HepG2 (cell line): ENCODE measurements around the gene GALNT17. TPM values are rescaled to one million over a fixed set of nuclear protein-coding genes. Genes with fewer than 3 reads are reported as not detected.

Experiments used
- ATAC-seq: fragments of 200-7000 bp; cut with Tn5 transposase; 3 replicates; pipeline ENCODE4 v1.9.1; 2020; ENCODE audit warnings: mild to moderate bottlenecking, moderate library complexity
- BruUV-seq: library from RNA; stranded (reverse); fragments of 400-500 nt; replicated peaks from 2 replicates; lab custom pipeline; 2021; lab: Mats Ljungman, UMichigan
- CTCF ChIA-PET: fragments of 300-600 bp; formaldehyde crosslinking; extraction: SDS; loops from one replicate; lab custom pipeline; 2021; ENCODE audit warnings: low total read pairs, inconsistent platforms, low intra/inter-chr PET ratio; lab: Yijun Ruan, JAX
- POLR2A ChIA-PET: fragments of 350-600 bp; sonication (Branson Sonifier 250); formaldehyde crosslinking; loops from one replicate; lab custom pipeline; 2020; ENCODE audit warnings: antibody characterized with exemption, inconsistent platforms; lab: Yijun Ruan, JAX
- DNase-seq: peaks from one replicate; pipeline ENCODE4 v3.0.0-alpha.2; 2015; ENCODE audit warnings: low spot score
- FAIRE-seq: peaks from 3 replicates; lab custom pipeline; 2011; peaks lifted over from hg19 to GRCh38; lab: Jason Lieb, UNC
- H2AFZ ChIP-seq: one replicate; pipeline ENCODE4 v1.6.1; 2011; ENCODE audit warnings: low read length, inconsistent platforms
- H3K27ac ChIP-seq: fragments of 300-600 bp; 3 replicates; pipeline ENCODE4 v1.8.0; 2011; ENCODE audit warnings: mixed run types, mild to moderate bottlenecking, mixed read lengths, low read length, inconsistent platforms; ENCODE audit not compliant: insufficient read depth; ENCODE audit errors: extremely low read length
- H3K27me3 ChIP-seq, 2 experiments: fragments of 200-600 bp in 1 of 2; 2 replicates in 1 of 2; 3 replicates in 1 of 2; pipeline versions ENCODE4 v1.6.0 to v1.8.0; 2011; ENCODE audit warnings: low read length in 2 of 2, mild to moderate bottlenecking in 2 of 2, moderate library complexity in 2 of 2, inconsistent platforms in 1 of 2; ENCODE audit not compliant: insufficient read depth in 2 of 2, control insufficient read depth in 1 of 2
- H3K36me3 ChIP-seq, 2 experiments: fragments of 200-600 bp in 1 of 2; replicated peaks in 1 of 2; 2 replicates in 1 of 2; 3 replicates in 1 of 2; pipeline versions ENCODE4 v1.5.1 to v1.8.0; 2011; ENCODE audit warnings: low read length in 2 of 2, inconsistent platforms in 1 of 2; ENCODE audit not compliant: insufficient read depth in 2 of 2, control insufficient read depth in 1 of 2
- H3K4me1 ChIP-seq: 2 replicates; pipeline ENCODE4 v1.5.1; 2012; ENCODE audit warnings: low read length, inconsistent platforms; ENCODE audit not compliant: insufficient read depth
- H3K4me2 ChIP-seq: 2 replicates; pipeline ENCODE4 v1.6.0; 2011; ENCODE audit warnings: low read depth, low read length, inconsistent platforms
- H3K4me3 ChIP-seq, 3 experiments: fragments of 200-600 bp in 1 of 3; sonication (generic), shearing (Covaris generic) in 1 of 3; replicated peaks in 1 of 3; 2 replicates each; pipeline ENCODE4 v1.5.1; 2011 to 2016; ENCODE audit warnings: low read length in 3 of 3, inconsistent platforms in 2 of 3, low read depth in 2 of 3, mild to moderate bottlenecking in 2 of 3, control low read depth in 1 of 3, mixed read lengths in 1 of 3; ENCODE audit not compliant: insufficient read depth in 1 of 3
- H3K79me2 ChIP-seq: one replicate; pipeline ENCODE4 v1.6.1; 2011; ENCODE audit warnings: low read length, inconsistent platforms; ENCODE audit not compliant: insufficient read depth
- H3K9ac ChIP-seq: 2 replicates; pipeline ENCODE4 v1.6.0; 2011; ENCODE audit warnings: mild to moderate bottlenecking, low read depth, low read length, inconsistent platforms; ENCODE audit not compliant: insufficient read depth
- H3K9me3 ChIP-seq: 2 replicates; pipeline ENCODE4 v1.5.1; 2012; ENCODE audit warnings: mild to moderate bottlenecking, low read length
- H4K20me1 ChIP-seq: 2 replicates; pipeline ENCODE4 v1.6.0; 2011; ENCODE audit warnings: inconsistent platforms, mild to moderate bottlenecking, low read length, moderate library complexity; ENCODE audit not compliant: insufficient read depth
- GLMP ChIP-seq: sonication (generic); formaldehyde crosslinking; IDR thresholded peaks from 2 replicates; pipeline ENCODE4 v1.9.0; 2021; ENCODE audit warnings: missing genetic modification reagents, mild to moderate bottlenecking, borderline replicate concordance
- MTA3 ChIP-seq: sonication (generic); formaldehyde crosslinking; IDR thresholded peaks from 2 replicates; pipeline ENCODE4 v1.4.0; 2020; ENCODE audit warnings: missing genetic modification reagents
- TFDP1 ChIP-seq: IDR thresholded peaks from 2 replicates; pipeline ENCODE4 v1.6.1; 2016; ENCODE audit warnings: missing compliant biosample characterization, missing genetic modification reagents, borderline replicate concordance
- TIGD3 ChIP-seq: sonication (generic); formaldehyde crosslinking; IDR thresholded peaks from 2 replicates; pipeline ENCODE4 v1.5.1; 2020; ENCODE audit warnings: mild to moderate bottlenecking, missing genetic modification reagents, borderline replicate concordance
- ZBTB37 ChIP-seq: sonication (generic); formaldehyde crosslinking; IDR thresholded peaks from 2 replicates; pipeline ENCODE4 v1.4.0; 2020; ENCODE audit warnings: mild to moderate bottlenecking, missing genetic modification reagents
- ZNF607 ChIP-seq: sonication (generic); formaldehyde crosslinking; IDR thresholded peaks from 2 replicates; pipeline ENCODE4 v1.5.1; 2020; ENCODE audit warnings: missing genetic modification reagents, mild to moderate bottlenecking, borderline replicate concordance
- ZNF674 ChIP-seq: sonication (generic); formaldehyde crosslinking; IDR thresholded peaks from 2 replicates; pipeline ENCODE4 v1.5.0; 2020; ENCODE audit warnings: low read depth, mild to moderate bottlenecking, missing genetic modification reagents
- ZSCAN5A ChIP-seq: sonication (generic); formaldehyde crosslinking; IDR thresholded peaks from 2 replicates; pipeline ENCODE4 v1.8.0; 2022; ENCODE audit warnings: mild to moderate bottlenecking, missing genetic modification reagents, borderline replicate concordance
- WGBS: methylation state at CpG from one replicate; pipeline ENCODE4 v1.1.6; 2017; ENCODE audit warnings: low lambda C conversion rate; 5-methylcytosine and 5-hydroxymethylcytosine counted together
- in situ Hi-C: cut with HindIII; loops from 2 replicates; pipeline ENCODE4 v1.10.0; 2017; ENCODE audit warnings: low pct_unique_long_range_greater_than_20kb; ENCODE audit not compliant: extremely low pct_ligation_motif_present
- intact Hi-C: fragments of 100-400 bp; cut with micrococcal nuclease; formaldehyde crosslinking; loops from one replicate; pipeline ENCODE4 v1.10.0; 2022; ENCODE audit not compliant: unreplicated experiment
- polyA plus RNA-seq, 8 experiments: library from polyadenylated mRNA; depleted of rRNA in 3 of 8; stranded (reverse) in 7 of 8; unstranded in 1 of 8; fragments of >200 nt; fragmentation: Illumina TruSeq in 4 of 8; extraction: Trizol in 4 of 8; gene quantifications; 2 replicates each; pipeline versions ENCODE4 v1.2.1 to v1.2.3, GENCODE V29; 2011 to 2016; ENCODE audit warnings: low read depth in 4 of 8, missing spikeins in 1 of 8, mixed read lengths in 1 of 8; ENCODE audit not compliant: insufficient read depth in 1 of 8
- total RNA-seq, 5 experiments: library from RNA; depleted of rRNA; stranded (reverse); fragments of >200 nt; fragmentation: Illumina TruSeq; extraction: Trizol; gene quantifications; 2 replicates each; pipeline ENCODE4 v1.2.3, GENCODE V29; 2016; ENCODE audit warnings: low read depth in 1 of 5

GALNT17 gene
- total and polyA plus RNA-seq, 2 of the 13 experiments (the other 11 are each of a cell fraction or from before 2014, with no cell fraction given) = not detected

GRCh38 chr7:71270558-71270957 lies 138.6 kb downstream of the GALNT17 start:
- 0% methylated on average over 2 of the region's 2 CpGs for WGBS
- DNase-seq = no peak
- no peaks in the 10 kb centered on the region for H3K36me3 ChIP-seq
- H3K9me3 ChIP-seq = peaks cover 7% of the 10 kb centered on the region; the same call in 1 of the 2 replicates
- no peaks in the 10 kb centered on the region for H4K20me1 ChIP-seq
- H3K27ac ChIP-seq = no peak overlapping the region
- H3K4me1 ChIP-seq = no peaks in the 10 kb centered on the region
- FAIRE-seq = no peak
- no peak overlapping the region for H3K4me2 ChIP-seq
- intact Hi-C loops = no loop called here
- no peak overlapping the region for H2AFZ ChIP-seq
- no peaks in the 10 kb centered on the region; a peak in 1 of 5 replicates for H3K27me3 ChIP-seq
- ATAC-seq = no peak
- ChIA-PET POLR2A (no interaction called here), CTCF (no interaction called here)
- no peaks in the 10 kb centered on the region for H3K79me2 ChIP-seq
- no peak overlapping the region for H3K4me3 ChIP-seq
- no TSS peak for BruUV-seq
- TF ChIP-seq TFDP1 (CRISPR knock-in tag) (no peak), ZSCAN5A (CRISPR knock-in tag) (no peak), ZBTB37 (CRISPR knock-in tag) (no peak), ZNF607 (no peak), ZNF674 (CRISPR knock-in tag) (no peak), MTA3 (CRISPR knock-in tag) (no peak), GLMP (CRISPR knock-in tag) (no peak), TIGD3 (CRISPR knock-in tag) (no peak)
- TF ChIP-seq, all 625 proteins: peak for 0
- no peak overlapping the region for H3K9ac ChIP-seq
- in situ Hi-C loops = no loop called here
